ENCODE data around the gene KANK2. TPM values are rescaled to one million over a fixed set of nuclear protein-coding genes. Genes with fewer than 3 reads are reported as not detected.

Gene KANK2
- total RNA-seq, 2 donors from 2014 or later, result 74.2 to 87.7 TPM

- Histone ChIP-seq H3K4me1 (ENCODE audit: control insufficient read depth, insufficient read depth, low read length) (no peaks in the 10 kb centered on the region), H3K9me3 (ENCODE audit: control insufficient read depth, low read length) (no peaks in the 10 kb centered on the region), H3K36me3 (ENCODE audit: control insufficient read depth, insufficient read depth, low read length) (peaks cover 25% of the 10 kb centered on the region), H3K9ac (ENCODE audit: extremely low read depth, low read length, poor library complexity, severe bottlenecking) (no peak overlapping the region), H3K27me3 (ENCODE audit: control insufficient read depth, insufficient read depth, low read length, poor library complexity, severe bottlenecking) (no peaks in the 10 kb centered on the region), H3K27ac (ENCODE audit: low read depth, low read length) (no peak overlapping the region), H3K4me3 (ENCODE audit: low read length) (no peak overlapping the region)
- 97 to 100% methylated on average over 1 of the region's 1 CpG for WGBS, 2 experiments (ENCODE audit: insufficient coverage in 1 of 2, insufficient read length in 1 of 2)
- H3K27ac Mint-ChIP-seq, result no peak overlapping the region
- peaks cover 36% of the 10 kb centered on the region for H3K36me3 Mint-ChIP-seq (ENCODE audit: low read depth)
- no peaks in the 10 kb centered on the region for H3K9me3 Mint-ChIP-seq
- no peaks in the 10 kb centered on the region for H3K4me1 Mint-ChIP-seq
- H3K4me3 Mint-ChIP-seq, result no peak overlapping the region
- DNase-seq, result no peak
- H3K27me3 Mint-ChIP-seq (ENCODE audit: insufficient read depth), result no peaks in the 10 kb centered on the region
- no peak for TF ChIP-seq CTCF (conservative IDR thresholded peaks at IDR 0.05)
These were observed 13.2 kb upstream of the KANK2 start for GRCh38 chr19:11210656-11210928.

GRCh38 chr19:11209839-11210655 is 12.7 kb upstream of the KANK2 start:
- H3K4me3 ChIP-seq (ENCODE audit: low read length), result no peak overlapping the region
- DNase-seq, result no peak
- Mint-ChIP-seq H3K36me3 (ENCODE audit: low read depth) (peaks cover 31% of the 10 kb centered on the region), H3K9me3 (no peaks in the 10 kb centered on the region), H3K4me3 (no peak overlapping the region), H3K27ac (no peak overlapping the region), H3K27me3 (ENCODE audit: insufficient read depth) (no peaks in the 10 kb centered on the region), H3K4me1 (no peaks in the 10 kb centered on the region)
- H3K27ac ChIP-seq (ENCODE audit: low read depth, low read length), result no peak overlapping the region
- H3K9me3 ChIP-seq (ENCODE audit: control insufficient read depth, low read length), result no peaks in the 10 kb centered on the region
- H3K36me3 ChIP-seq (ENCODE audit: control insufficient read depth, insufficient read depth, low read length), result peaks cover 21% of the 10 kb centered on the region
- no peak for TF ChIP-seq CTCF (conservative IDR thresholded peaks at IDR 0.05)
- no peaks in the 10 kb centered on the region for H3K4me1 ChIP-seq (ENCODE audit: control insufficient read depth, insufficient read depth, low read length)
- no peaks in the 10 kb centered on the region for H3K27me3 ChIP-seq (ENCODE audit: control insufficient read depth, insufficient read depth, low read length, poor library complexity, severe bottlenecking)
- H3K9ac ChIP-seq (ENCODE audit: extremely low read depth, low read length, poor library complexity, severe bottlenecking), result no peak overlapping the region
- WGBS, 2 experiments (ENCODE audit: insufficient coverage in 1 of 2, insufficient read length in 1 of 2), result 86 to 93% methylated on average over 2 of the region's 2 CpGs

- no peak overlapping the region for H3K4me3 Mint-ChIP-seq
- DNase-seq, result no peak
- Histone ChIP-seq H3K9me3 (ENCODE audit: control insufficient read depth, low read length) (no peaks in the 10 kb centered on the region), H3K4me3 (ENCODE audit: low read length) (no peak overlapping the region), H3K27me3 (ENCODE audit: control insufficient read depth, insufficient read depth, low read length, poor library complexity, severe bottlenecking) (no peaks in the 10 kb centered on the region), H3K27ac (ENCODE audit: low read depth, low read length) (no peak overlapping the region), H3K4me1 (ENCODE audit: control insufficient read depth, insufficient read depth, low read length) (no peaks in the 10 kb centered on the region), H3K9ac (ENCODE audit: extremely low read depth, low read length, poor library complexity, severe bottlenecking) (no peak overlapping the region), H3K36me3 (ENCODE audit: control insufficient read depth, insufficient read depth, low read length) (peaks cover 14% of the 10 kb centered on the region)
- peaks cover 24% of the 10 kb centered on the region for H3K36me3 Mint-ChIP-seq (ENCODE audit: low read depth)
- no peak for TF ChIP-seq CTCF (conservative IDR thresholded peaks at IDR 0.05)
- no peaks in the 10 kb centered on the region for H3K4me1 Mint-ChIP-seq
- no peaks in the 10 kb centered on the region for H3K9me3 Mint-ChIP-seq
- no peak overlapping the region for H3K27ac Mint-ChIP-seq
- no peaks in the 10 kb centered on the region for H3K27me3 Mint-ChIP-seq (ENCODE audit: insufficient read depth)
- 96% methylated on average over 11 to 38 of the region's 38 CpGs for WGBS, 2 experiments (ENCODE audit: insufficient coverage in 1 of 2, insufficient read length in 1 of 2)
These were observed 11.5 kb upstream of the KANK2 start for GRCh38 chr19:11208561-11209471.
